ENCODE measurements around the gene AGAP1. TPM values are rescaled to one million over a fixed set of nuclear protein-coding genes. Genes with fewer than 3 reads are reported as not detected.

The AGAP1 gene
- total and polyA plus RNA-seq, 2 donors (not counting 3 experiments of a cell fraction or from before 2014, with no cell fraction given), result 10.2 to 20.9 TPM

DNA sequence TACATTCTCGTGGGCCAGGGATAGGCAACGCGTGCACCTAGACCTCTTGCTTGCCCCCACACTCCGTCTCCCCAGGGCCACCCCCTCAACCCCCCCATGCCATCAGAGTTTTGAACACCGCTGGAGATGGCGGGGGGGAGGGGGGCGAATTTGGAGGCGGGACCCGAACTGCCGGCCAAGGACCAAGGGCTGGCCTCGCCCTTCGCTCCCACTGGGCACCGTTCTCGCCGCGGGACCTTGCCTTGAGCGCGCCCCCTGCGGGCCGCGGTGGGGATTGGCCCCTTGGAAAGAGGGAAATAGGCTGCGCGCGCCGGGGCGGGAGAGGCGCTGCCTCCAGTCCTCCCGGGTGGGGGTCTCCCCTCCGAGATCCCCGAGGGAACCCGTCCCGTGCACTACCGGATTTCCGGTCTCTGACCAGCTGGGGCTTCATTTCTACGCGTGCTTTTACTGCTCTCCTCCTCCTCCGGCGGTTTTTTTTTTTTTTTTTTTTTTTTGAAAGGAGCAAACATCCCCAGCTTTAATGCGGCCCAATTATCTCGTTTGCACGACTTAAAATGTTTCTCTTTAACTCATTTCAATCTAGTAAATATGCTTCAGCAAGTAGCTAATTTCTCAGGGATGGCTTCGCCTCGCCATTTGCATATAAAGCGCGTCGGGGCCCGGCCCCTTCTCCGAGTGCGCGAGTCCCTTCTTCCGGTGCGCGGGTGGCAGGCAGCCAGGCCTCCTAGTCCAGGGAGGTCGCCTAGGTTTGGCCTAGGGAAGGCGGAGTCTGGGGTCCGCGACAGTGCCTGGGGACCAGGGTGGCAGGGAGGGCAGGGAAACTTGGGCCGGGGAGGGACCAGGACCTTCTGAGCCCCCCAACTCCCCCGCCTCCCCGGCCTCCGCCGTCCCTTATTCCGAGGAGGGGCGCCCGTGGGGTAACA lies 684.4 kb downstream of the AGAP1 start:
- Histone ChIP-seq H3K79me2 (ENCODE audit: control insufficient read depth, insufficient read depth, low read length) (no peaks in the 10 kb centered on the region), H3K9me3 (replicated peaks; ENCODE audit: control insufficient read depth, insufficient read depth, low read length) (no peaks in the 10 kb centered on the region), H3K4me3 (replicated peaks in 1 of 3; ENCODE audit: insufficient read depth in 1 of 3, low read depth in 1 of 3, low read length in 3 of 3) (peak overlapping the region; percentile 17 to 53 (median 31)), H3K27ac (ENCODE audit: insufficient read depth, low read depth, low read length) (peak overlapping the region; percentile 99), H4K20me1 (replicated peaks; ENCODE audit: control insufficient read depth, extremely low read depth, insufficient read depth, low read length) (no peaks in the 10 kb centered on the region), H3K9ac (replicated peaks; ENCODE audit: extremely low read depth, insufficient read depth, low read length) (peak overlapping the region; percentile 93), H3K4me2 (ENCODE audit: insufficient read depth, low read length) (peak overlapping the region; percentile 98), H3K4me1 (ENCODE audit: control insufficient read depth, extremely low read depth, insufficient read depth, low read length) (peaks cover 38% of the 10 kb centered on the region), H3K27me3 (ENCODE audit: control insufficient read depth in 2 of 2, insufficient read depth in 2 of 2, low read length in 2 of 2) (peaks cover 0 to 8% of the 10 kb centered on the region in 2 experiments), H2AFZ (ENCODE audit: low read depth, low read length) (peak overlapping the region; percentile 50), H3K9me1 (replicated peaks; ENCODE audit: control insufficient read depth, extremely low read depth, insufficient read depth, low read length) (no peaks in the 10 kb centered on the region), H3K36me3 (ENCODE audit: control insufficient read depth in 2 of 2, extremely low read depth in 1 of 2, insufficient read depth in 2 of 2, low read length in 2 of 2) (no peaks in the 10 kb centered on the region)
- ChIA-PET CTCF (interaction anchor here (0.6 to 7.5 kb wide), 30 partner anchors 8 to 1107 kb away, joined by 3 to 231 read pairs (median 3); partner anchors contain the start of genes COPS8 and GBX2), POLR2A (interaction anchor here (0.6 to 0.7 kb wide), 2 partner anchors 14 to 408 kb away, joined by 3 to 9 read pairs; no protein-coding TSS in a partner anchor)
- intact Hi-C loops (cut with micrococcal nuclease) (loop anchor here (1.0 to 5.0 kb wide), 6 partner anchors 11 to 895 kb away; partner anchors contain the start of gene AGAP1), dilution Hi-C loops (cut with MboI; ENCODE audit: extremely low pct_ligation_motif_present, low sequenced_read_pairs) (no loop called here)
- TF ChIP-seq MYC (IDR thresholded peaks at IDR 0.05; ENCODE audit: low read depth, low read length) (no peak), POLR2AphosphoS5 (IDR thresholded peaks at IDR 0.05; ENCODE audit: insufficient read depth, low read depth, low read length) (peak; percentile 17), EZH2 (IDR thresholded peaks at IDR 0.05; ENCODE audit: borderline replicate concordance, low read depth, low read length, severe bottlenecking) (no peak)
- TF ChIP-seq, protein P1, sequence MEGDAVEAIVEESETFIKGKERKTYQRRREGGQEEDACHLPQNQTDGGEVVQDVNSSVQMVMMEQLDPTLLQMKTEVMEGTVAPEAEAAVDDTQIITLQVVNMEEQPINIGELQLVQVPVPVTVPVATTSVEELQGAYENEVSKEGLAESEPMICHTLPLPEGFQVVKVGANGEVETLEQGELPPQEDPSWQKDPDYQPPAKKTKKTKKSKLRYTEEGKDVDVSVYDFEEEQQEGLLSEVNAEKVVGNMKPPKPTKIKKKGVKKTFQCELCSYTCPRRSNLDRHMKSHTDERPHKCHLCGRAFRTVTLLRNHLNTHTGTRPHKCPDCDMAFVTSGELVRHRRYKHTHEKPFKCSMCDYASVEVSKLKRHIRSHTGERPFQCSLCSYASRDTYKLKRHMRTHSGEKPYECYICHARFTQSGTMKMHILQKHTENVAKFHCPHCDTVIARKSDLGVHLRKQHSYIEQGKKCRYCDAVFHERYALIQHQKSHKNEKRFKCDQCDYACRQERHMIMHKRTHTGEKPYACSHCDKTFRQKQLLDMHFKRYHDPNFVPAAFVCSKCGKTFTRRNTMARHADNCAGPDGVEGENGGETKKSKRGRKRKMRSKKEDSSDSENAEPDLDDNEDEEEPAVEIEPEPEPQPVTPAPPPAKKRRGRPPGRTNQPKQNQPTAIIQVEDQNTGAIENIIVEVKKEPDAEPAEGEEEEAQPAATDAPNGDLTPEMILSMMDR (IDR thresholded peaks at IDR 0.05; ENCODE audit: extremely low read depth in 1 of 2, insufficient read depth in 1 of 2, low read depth in 1 of 2, low read length in 2 of 2), result peak; percentile 85 to 99
- peak; percentile 78 for DNase-seq (ENCODE audit: low read depth, low spot score)
- BruUV-seq (replicated peaks), result no TSS peak
- peak; percentile 79 for FAIRE-seq

Data from endothelial cell of umbilical vein (primary cell).